Stimulated activated CD8-positive, alpha-beta memory T cell treated with anti-CD3 and anti-CD28 coated beads, Interleukin-12 subunit alpha, Interleukin-12 subunit beta, amount 100 ng/mL, for 1 hour (primary cell): ENCODE data around the gene CLEC4A.
"Not testable (repeated sequence)": the region's sequence is repeated elsewhere in the genome, so short reads cannot be mapped to it uniquely, and the experiment has no call there.

Source experiments
- DNase-seq: peaks from one replicate; pipeline ENCODE4 v3.0.0-alpha.2; 2020; ENCODE audit warnings: low read depth

CLEC4A gene

DNA sequence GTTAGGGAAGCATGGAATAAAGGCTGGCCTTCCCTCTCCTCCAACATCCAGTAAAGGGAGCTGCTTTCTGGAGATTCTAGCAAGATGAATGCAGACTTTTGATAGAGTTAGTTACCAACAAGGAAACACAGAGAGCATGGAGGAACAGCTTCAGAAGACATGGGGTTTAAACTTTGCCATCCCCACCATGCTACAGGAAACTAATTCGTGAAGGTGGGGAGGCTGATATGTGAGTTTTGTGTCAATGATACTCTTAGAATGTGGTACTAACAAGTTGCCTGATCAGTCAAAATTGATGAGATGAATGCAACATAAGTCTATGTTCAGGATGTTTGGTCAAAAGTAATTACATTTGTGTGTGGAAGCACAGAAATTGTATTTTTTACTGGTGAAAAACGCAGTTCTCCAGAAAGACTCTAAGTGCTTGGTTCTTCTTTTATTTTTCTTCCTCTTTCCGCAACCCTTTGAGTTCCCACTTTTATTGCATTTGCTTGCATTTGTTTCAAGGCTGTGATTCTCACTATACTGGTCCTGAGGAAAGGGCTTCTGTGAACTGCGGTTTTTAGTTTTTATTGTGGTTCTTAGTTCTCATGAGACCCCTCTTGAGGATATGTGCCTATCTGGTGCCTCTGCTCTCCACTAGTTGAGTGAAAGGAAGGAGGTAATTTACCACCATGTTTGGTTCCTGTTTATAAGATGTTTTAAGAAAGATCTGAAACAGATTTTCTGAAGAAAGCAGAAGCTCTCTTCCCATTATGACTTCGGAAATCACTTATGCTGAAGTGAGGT, at the start of gene CLEC4A:
Gene CLEC4A (plus strand): TSS at position 494 of the 789 bp plus-strand sequence. CDS start 262 bp downstream, at position 756.
- DNase-seq: no peak

DNA sequence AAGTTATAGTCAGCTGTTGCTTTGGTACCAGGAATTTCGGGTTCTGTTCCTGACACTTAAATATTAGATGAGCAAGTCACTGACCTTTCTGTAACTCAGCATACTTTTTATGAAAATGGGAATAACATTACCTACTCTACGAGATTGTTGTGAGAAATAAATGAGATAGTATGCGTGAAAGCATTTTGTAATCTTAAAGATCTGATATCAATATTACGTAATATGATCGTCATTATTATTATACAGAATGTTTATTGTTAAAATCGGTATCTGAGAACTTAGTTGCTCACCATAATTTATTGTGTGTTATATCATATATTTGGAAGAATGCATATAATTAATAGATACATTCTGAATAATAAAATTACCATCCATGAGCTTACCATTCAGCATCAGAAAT, 47.5 kb upstream of the CLEC4A start:
- no peak for DNase-seq

DNA sequence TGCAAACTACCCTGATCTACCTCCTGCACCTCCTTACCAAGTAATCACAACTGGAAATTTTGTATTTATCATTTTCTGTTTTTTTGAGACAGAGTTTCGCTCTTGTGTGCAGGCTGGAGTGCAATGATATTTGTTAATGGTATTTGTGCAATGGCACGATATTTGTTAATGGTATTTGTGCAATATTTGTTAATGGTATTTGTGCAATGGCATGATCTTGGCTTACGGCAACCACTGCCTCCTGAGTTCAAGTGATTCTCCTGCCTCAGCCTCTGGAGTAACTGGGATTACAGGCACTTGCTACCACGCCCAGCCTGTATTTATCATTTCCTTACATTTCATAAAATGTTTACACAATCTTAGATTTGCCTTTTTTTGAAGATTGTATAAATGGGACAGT, 47.1 kb upstream of the CLEC4A start:
- DNase-seq: no peak

DNA sequence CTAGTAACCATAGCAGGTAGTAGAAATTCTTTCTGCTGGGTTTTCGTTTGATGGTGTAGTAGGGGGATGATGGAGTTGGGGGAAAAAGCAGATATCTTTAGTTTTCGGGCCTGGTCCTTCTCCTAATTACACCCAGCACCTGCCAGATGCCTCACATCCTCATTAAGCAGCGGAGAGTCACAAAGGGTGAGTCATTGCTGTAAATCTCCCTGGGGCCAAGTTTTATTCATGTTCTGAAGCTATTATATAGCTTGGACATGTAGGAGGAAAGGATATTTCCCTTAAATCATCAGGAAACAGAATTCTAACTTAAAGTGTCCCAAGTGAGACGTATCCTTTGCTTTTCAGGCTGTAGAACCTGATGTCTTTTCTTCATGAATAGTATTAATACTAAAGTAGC, 46.2 kb upstream of the CLEC4A start:
- DNase-seq: no peak

DNA sequence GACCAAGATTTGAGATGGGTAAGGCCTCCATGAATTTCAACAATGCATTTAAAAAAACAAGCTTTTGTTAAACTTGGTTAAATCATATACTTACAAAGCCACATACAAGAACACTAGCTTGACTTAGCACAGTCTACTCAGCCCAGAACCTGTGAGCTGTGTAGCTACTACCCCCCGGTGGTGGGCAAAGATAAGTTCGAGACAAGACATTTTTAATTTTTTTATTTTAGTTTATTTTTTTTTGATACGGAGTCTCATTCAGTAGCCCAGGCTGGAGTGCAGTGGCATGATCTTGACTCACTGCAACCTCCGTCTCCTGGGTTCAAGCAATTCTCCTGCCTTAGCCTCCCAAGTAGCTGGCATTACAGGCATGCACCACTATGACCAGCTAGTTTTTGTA, 45.0 kb upstream of the CLEC4A start:
- DNase-seq: peak; percentile 33

DNA sequence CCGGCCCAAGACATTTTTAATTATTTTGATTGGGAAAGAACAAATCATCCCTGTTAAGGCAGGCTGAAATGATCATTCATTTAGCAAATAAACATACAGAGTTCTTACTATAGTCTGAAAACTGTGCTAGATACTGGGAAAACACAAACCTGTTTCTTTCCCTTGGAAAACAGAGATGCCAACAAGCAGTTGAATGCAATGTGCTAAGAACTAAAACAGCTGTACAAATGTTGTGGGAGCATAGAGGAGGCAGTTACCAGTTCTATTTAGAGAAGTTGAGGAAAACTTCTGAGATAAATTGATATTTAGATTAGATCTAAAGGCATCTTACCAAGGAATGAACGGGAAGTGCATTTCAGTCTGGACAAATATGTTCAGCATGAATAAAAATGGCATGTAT, 44.5 kb upstream of the CLEC4A start:
- no peak for DNase-seq

DNA sequence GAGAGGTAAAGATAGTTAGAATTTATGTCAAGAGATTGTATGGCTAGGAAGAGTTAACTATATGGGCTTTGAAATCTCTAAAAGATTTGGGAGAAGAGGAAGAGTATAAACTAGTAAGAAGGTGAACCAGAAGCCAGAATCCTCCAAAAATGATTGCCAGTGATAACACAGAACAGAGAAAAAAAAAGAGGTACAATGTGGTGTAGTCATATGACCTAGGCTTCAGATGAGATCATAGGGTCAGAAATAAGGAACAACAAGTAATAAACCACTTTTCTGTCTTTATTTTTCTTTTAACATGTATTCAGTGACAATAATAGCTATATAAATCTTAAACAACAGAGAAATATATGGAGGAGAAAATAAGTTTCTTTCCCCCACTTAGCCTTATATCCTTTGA, 43.3 kb upstream of the CLEC4A start:
- no peak for DNase-seq

DNA sequence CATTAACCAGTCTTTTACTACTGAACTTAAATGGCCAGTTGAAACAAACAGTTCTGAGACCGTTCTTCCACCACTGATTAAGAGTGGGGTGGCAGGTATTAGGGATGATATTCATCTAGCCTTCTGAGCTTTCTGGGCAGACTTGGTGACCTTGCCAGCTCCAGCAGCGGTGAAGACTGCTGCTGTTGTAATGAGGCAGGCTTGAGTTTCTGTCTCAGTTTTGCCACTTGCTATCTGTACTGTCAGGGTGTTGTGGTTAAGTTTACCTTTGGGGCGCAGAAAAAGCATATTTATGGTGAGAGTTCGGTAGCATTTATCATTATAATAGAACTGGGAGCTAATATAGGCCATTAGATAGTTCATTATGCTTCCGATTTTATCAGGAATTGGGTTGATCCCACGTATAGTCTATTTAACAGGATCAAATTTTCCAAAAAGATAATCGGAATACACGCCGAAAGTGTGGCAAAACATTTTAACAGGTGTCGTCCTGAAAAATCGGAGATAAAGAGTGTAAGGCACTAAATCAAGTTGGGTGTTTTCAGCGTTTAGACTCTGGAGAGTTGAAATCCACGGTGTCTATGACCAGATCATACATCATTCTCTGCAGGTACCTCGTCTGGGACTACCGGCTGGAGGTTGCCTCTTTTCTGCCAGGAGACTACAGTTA, 42.0 kb upstream of the CLEC4A start:
- no peak for DNase-seq

DNA sequence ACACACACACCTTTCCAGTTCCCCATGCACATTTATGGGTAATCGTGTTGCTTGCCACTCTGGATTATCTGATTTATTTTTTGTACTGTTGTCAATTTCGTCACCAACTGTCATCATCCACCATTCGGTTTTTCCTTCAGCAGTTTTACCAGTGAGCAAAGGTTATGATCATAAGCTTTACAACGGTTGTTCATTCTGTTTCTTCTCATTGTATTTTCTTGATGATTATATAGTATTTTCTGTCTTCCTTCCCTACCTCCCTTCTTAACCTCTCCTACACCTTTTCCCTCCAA, 40.7 kb upstream of the CLEC4A start:
- DNase-seq: no peak

DNA sequence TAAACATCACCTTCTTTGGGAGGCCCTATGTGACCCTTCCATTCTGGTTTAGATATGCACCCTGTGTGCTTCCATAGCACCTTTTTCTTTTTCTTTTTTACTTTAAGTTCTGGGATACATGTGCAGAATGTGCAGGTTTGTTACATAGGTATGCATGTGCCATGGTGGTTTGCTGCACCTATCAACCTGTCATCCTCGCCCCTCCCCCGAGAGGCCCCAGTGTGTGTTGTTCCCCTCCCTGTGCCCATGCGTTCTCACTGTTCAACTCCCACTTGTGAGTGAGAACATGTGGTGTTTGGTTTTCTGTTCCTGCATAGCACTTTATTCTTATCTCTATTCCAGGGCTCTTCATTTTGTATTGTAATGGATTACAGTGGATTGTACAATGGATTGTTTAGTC, 39.1 kb upstream of the CLEC4A start:
- not testable (repeated sequence) for DNase-seq

DNA sequence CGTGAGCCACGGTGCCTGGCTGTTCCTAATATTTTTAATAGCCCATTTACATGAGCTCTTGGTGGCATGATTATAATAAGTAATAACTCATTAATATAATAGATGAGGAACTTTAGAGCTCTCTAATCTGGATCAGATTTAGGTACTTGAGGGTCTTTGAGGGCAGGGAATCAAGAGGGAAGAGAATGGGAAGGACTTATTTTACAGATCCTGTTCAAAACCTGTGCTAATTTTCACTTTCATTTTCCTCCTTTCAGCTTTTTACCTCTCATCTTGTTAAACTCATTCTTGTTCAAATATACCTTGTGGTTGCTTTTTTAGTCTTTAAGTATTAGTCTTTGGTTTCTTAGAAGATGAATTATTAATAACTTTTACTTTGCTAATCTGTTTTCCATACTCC, 35.8 kb upstream of the CLEC4A start:
- DNase-seq: no peak

DNA sequence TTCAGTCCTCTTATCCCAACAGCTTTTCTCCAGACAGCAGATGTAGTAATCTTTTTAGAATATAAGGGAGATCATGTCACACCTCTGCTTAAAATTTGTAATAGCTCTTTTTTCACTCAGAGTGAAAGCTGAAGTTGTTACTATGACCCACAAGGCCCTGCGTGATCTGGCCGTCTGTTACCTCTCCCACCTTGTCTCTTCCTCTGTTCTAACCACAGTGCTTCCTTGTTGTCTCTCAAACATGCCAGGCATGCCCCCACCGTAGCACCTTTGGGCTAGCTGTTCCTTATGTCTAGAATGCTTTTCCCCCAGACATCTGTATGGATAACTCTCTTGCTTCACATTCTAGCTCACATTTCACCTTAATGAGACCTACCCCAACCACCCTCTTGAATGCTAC, 34.8 kb upstream of the CLEC4A start:
- DNase-seq: no peak

DNA sequence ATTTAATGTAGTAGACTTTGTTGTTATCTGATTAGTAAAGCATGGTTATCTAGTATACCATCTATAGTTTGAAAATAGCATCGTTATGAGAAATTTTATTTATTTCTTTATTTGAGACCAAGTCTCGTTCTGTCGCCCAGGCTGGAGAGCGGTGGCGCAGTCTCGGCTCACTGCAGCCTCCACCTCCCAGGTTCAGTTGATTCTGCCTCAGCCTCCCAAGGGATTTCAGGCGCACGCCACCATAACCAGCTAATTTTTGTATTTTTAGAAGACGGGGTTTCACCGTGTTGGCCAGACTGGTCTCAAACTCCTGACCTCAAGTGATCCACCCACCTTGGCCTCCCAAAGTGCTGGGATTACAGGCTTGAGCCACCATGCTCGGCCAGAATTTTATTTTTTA, 34.1 kb upstream of the CLEC4A start:
- DNase-seq: not testable (repeated sequence)

DNA sequence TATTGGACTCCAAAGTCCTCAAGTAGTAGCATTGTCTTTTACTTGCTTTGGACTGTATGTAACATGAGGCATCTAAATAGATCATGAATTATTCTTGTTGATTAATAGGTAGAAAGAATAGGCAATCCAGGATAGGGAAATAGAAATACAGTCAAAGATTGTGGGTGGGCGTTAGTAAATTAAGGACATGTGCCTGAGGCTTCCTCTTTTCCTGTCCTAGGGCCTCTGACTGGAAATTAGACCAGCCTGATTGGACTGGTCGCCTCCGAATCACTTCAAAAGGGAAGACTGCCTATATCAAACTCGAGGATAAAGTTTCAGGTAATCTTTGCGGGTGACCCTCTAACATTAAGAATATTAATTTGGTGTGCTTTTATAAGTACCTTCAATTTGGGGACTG, 33.7 kb upstream of the CLEC4A start:
- DNase-seq: no peak

DNA sequence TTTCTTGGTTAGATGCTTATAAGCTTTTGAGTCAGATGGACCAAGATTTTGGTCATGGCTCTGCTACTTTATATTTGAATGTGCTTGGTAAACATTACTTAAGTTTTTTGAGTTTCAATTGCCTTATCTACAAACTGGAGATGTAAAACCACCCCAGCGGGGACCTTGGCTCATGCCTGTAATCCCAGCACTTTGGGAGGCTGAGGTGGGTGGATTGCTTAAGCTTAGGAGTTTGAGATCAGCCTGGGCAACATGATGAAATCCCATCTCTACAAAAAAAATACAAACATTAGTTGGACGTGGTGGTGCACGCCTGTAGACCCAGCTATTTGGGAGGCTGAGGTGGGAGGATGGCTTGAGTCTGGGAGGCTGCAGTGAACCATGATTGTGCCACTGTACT, 30.1 kb upstream of the CLEC4A start:
- DNase-seq: no peak

DNA sequence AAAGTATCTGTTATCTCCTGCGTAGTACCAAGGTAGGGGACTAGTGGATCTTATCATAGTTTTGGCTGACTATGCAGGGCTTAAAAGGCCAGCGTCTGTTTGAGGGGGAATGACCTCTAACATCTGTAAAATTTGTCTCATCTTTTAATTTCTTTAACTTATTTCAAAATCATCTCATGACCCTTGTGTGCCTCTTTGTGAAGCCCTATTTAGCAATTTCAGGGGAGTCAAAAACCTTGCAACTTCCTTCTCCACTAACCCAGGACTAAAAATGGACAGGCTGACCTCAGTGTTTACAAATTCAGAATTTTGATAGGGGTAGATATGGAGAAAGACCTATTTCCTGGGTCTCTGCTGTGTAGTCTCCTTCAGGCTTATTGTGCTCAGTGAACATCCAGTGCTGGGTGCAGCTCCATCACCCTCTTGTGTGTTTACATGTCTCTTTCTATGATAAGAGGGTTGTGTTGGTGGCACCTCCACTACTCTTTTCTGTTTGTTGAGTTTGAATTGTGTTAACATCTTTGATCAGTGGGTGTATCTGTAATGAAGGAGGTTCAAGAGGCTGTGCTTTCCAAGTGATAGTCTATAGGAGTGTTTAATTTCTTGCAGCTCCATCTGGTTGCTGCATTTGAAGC, 27.0 kb upstream of the CLEC4A start:
- no peak for DNase-seq

DNA sequence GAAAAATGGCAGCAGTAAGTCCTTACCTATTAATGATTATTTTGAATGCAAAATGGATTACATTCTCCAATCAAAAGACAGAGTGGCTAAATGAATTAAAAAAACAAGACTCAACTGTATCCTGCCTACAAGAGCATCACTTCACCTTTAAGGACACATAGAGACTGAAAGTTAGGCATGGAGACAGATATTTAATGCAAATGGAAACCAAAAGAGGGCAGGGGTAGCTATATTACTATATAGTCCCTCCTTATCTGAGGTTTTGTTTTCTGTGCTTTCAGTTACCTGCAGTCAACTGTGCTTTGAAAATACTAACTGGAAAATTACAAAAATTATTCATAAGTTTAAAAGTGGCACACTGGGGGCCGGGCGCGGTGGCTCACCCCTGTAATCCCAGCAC, 24.2 kb upstream of the CLEC4A start:
- no peak for DNase-seq

DNA sequence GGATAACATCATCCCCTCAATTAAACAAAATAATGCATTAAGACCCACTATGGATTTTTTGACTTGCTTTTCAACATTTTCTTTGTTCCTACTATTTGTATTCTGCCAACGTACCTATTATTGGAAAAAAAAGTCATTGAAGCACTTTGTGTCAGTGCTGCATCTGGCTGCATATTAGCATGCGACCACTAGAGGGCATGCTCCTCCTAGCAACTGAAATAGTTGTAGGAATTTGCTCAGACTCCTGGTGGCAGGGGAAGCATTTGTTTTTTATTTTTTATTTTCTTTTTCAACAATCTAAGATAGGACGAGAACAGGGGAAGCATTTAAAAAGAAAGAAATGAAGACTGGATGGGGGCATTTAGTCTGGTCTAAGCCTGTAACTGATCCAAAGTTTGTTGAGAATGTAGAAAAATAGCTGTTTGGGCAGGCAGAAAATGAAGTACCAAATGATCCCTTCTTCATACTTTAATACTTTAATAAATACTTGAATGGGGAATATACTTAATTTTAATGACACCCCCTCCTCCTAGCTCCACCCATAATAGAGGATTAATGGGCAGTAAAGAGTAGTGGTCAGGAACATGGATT, 14.5 kb upstream of the CLEC4A start:
- DNase-seq: peak; percentile 59

DNA sequence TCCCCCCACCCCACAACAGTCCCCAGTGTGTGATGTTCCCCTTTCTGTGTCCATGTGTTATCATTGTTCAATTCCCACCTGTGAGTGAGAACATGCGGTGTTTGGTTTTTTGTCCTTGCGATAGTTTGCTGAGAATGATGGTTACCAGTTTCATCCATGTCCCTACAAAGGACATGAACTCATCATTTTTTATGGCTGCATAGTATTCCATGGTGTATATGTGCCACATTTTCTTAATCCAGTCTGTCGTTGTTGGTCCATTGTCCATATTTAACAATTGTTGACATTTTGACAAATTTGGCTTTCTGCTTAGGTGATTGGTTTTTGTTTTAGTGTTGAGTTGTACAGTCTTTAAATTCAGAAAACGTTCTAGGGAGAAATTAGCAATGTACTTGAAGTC, 10.3 kb upstream of the CLEC4A start:
- DNase-seq: not testable (repeated sequence)

DNA sequence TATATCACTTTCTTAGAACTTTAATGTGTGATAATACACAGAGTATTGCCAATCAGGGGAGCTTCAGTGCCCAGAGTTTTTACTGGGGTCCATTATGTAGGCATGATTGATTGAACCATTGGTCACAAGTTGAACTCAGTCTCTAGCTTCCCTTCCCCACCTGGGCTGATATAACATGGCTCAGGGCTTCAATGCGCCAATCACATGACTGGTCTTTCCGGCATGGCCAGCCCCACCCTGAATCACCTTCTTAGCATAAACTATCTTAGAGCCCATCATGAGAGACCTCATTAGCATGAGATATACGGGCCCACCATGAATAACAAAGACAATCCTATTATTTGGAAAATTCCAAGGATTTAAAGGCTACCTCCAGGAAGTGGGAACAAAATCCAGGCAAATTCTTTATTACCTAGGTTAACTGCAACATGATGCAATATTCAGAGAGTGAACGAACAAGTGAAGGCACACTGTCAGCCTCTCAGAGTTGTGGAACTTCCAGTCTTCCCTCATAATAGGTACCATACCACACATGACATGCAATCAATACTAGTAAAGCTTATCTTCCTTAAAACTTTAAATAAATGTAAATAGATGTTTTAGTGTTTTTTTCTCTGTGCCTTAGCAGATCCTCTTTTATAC, 3.2 kb upstream of the CLEC4A start:
- no peak for DNase-seq

DNA sequence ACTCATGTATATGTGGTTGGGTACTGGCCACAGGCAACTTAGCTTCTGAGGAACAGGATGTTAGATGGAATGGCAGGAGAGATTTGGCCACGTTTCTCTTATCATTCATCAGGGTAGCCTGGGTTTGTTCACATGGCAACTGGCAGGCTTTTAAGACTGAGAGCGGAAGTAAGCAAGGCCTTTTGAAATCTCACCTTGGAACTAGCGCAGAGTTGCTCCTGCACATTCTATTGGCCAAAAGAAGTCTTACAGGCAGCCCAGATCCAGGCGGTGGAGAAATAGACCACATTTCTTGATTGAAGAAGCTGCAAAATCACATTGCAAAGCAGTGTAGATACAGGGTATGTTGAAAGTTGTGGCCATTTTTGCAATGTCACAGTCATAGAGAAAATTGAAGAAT, 3.7 kb downstream of the CLEC4A start:
- no peak for DNase-seq

DNA sequence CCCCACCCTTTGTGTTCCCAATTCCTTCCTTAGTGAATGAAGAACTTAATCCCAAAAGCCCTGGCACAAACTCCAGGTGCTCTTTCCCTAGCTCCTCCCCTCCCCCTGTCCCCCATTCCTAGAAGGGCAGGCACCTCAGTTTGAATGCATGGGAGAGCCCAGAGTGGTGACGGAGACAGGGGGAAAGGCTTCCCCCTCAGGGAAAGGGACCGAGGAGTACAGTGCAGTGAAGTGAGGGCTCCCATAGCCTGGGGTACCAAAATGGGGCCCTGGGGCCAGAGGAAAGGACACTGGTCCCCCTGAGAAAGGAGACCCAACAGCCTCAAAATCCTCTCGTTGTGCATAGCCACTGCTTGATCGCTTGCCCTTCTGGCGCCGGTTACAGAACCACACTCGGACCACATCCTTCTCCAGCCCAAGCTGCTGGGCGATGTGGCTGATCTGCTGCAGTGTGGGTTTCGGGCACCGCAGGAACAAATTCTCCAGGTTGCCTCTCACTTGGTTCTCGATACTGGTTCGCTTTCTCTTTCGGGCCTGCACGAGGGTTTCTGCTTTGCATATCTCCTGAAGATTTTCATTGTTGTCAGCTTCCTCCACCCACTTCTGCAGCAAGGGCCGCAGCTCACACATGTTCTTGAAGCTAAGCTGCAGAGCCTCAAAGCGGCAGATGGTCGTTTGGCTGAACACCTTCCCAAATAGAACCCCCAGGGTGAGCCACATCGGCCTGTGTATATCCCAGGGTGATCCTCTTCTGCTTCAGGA, 10.4 kb downstream of the CLEC4A start:
- not testable (repeated sequence) for DNase-seq
